GM12891 (cell line): ENCODE results near the gene USP31.

Experiments used
- POLR2A ChIP-seq: IDR thresholded peaks from 2 replicates; pipeline ENCODE4 v1.6.1; 2011; ENCODE audit warnings: low read depth, low read length, control low read depth
- POLR2AphosphoS5 ChIP-seq: IDR thresholded peaks from 2 replicates; pipeline ENCODE4 v1.6.1; 2011; ENCODE audit warnings: low read depth, low read length, control low read depth
- POU2F2 ChIP-seq: IDR thresholded peaks from 2 replicates; pipeline ENCODE4 v1.6.1; 2011; ENCODE audit warnings: low read depth, mild to moderate bottlenecking, control low read depth, low read length, moderate library complexity
- SPI1 ChIP-seq: IDR thresholded peaks from 2 replicates; pipeline ENCODE4 v1.6.1; 2011; ENCODE audit warnings: low read depth, low read length, control low read depth
- TAF1 ChIP-seq: IDR thresholded peaks from 2 replicates; pipeline ENCODE4 v1.6.1; 2011; ENCODE audit warnings: low read depth, low read length, control low read depth

GRCh38 chr16:23147666-23148065 lies 1.6 kb downstream of the USP31 start:
- no peak for TF ChIP-seq POU2F2
- no peak for TF ChIP-seq POLR2A
- TF ChIP-seq POLR2AphosphoS5: no peak
- TF ChIP-seq SPI1: no peak
- no peak for TF ChIP-seq TAF1
